ENCODE data around the gene ZNF507.
A peak's percentile ranks its signal among the peaks of the same experiment; 100 is the strongest.

ZNF507 gene

DNA sequence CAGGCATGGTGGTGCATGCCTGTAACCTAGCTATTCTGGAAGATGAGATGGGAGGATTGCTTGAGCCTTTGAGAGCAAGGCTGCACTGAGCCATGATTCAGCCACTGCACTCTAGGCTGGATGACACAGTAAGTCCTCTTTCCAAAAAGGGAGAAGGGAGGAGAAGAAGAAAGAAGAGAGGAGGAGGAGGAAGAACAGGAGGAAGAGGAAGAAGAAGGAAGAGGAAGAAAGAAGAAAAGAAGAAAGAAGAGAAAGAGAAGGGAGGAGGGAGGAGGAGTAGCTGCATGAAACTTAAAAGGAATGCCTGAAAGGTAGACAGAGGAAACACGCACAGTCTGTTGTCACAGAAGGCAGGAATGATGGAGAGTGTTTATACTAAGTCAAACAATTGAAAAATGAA lies 56.6 kb downstream of the ZNF507 start:
- WGBS = 96% methylated on average over 1 of the region's 1 CpG
- H3K36me3 ChIP-seq (ENCODE audit: insufficient read depth, low read length) = 0 out of 2 replicates have a peak, but pooled peaks cover 7% of the 10 kb centered on the region
- no peaks in the 10 kb centered on the region for H3K27me3 ChIP-seq (ENCODE audit: insufficient read depth, low read length)
- H3K9me3 ChIP-seq (ENCODE audit: insufficient read depth, low read depth, low read length) = no peaks in the 10 kb centered on the region
- H3K4me1 ChIP-seq (ENCODE audit: insufficient read depth, low read length) = peaks cover 22% of the 10 kb centered on the region
- no peak overlapping the region for H3K27ac ChIP-seq (ENCODE audit: low read depth, low read length)
- no peak overlapping the region for H3K9ac ChIP-seq (ENCODE audit: low read depth, low read length)
- no peak overlapping the region for H3K4me3 ChIP-seq (ENCODE audit: low read length)

DNA sequence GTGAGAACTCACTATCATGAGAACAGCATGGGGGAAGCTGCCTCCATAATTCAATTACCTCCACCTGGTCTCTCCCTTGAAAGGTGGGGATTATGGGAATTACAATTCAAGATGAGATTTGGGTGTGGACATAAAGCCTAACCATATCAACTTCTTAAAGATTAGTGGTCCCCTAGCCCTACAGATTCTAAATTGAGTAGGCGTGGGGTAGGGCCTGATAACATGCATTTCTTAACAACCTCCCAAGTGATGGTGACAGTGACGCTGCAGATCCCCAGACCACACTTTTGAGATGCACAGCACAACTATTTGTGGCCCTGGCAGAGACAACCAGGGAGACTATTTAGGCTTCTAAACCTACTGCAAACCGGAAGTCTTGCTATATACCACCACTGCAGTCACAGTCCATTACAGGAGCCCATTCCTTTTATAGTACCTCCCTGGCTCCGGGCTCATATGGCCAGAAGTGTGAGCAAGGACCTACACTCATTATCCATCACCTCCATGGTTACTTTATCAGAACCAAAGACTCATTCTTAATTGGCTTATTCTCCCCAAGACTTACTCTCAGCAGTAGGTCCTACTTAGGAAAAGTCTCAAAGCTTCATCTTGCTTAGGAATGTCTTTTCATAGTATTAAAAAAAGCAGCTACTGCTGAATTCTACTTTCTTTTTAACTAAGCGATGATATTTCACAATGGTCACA lies 58.0 kb downstream of the ZNF507 start:
- WGBS = 87% methylated on average over 4 of the region's 5 CpGs
- Histone ChIP-seq H3K36me3 (ENCODE audit: insufficient read depth, low read length) (peaks cover 12% of the 10 kb centered on the region), H3K4me1 (ENCODE audit: insufficient read depth, low read length) (peaks cover 22% of the 10 kb centered on the region), H3K4me3 (ENCODE audit: low read length) (peak overlapping the region; percentile 99), H3K9me3 (ENCODE audit: insufficient read depth, low read depth, low read length) (no peaks in the 10 kb centered on the region), H3K9ac (ENCODE audit: low read depth, low read length) (peak overlapping the region; percentile 99; the same call in 1 of the 2 replicates), H3K27ac (ENCODE audit: low read depth, low read length) (no peak overlapping the region), H3K27me3 (ENCODE audit: insufficient read depth, low read length) (no peaks in the 10 kb centered on the region)

DNA sequence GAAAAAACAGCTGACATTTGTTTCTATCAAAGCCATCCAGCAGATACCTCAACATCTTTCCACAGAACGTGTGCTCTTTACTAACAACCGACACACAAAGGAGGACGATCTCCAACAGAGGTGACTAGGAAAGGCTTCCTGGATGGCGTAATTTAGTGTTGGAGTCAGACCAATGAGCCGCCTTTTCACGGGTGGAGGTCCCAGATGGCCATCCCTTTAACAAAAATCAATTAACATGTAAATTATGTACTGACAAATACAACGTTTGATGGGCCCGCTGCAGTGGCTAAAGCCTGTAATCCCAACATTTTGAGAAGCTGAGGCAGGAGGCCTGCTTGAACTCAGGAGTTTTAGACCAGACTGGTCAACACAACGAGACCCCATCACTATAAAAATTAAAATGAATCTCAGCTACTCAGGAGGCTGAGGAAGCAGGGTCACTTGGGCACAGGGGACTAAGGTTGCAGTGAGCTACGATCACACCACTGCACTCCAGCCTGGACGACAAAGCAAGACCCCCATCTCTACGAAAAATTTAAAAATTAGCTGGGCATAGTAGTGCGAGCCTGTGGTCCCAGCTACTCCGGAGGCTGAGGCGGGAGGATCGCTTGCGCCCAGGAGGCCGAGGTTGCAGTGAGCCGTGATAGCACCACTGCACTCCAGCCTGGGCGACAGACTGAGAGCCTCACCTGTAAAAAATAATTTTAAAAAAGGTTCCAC lies 59.0 kb downstream of the ZNF507 start:
- Histone ChIP-seq H3K4me1 (ENCODE audit: insufficient read depth, low read length) (peaks cover 22% of the 10 kb centered on the region), H3K27ac (ENCODE audit: low read depth, low read length) (peak overlapping the region; percentile 97), H3K4me3 (ENCODE audit: low read length) (peak overlapping the region; percentile 99), H3K27me3 (ENCODE audit: insufficient read depth, low read length) (no peaks in the 10 kb centered on the region), H3K9me3 (ENCODE audit: insufficient read depth, low read depth, low read length) (no peaks in the 10 kb centered on the region), H3K36me3 (ENCODE audit: insufficient read depth, low read length) (peaks cover 21% of the 10 kb centered on the region), H3K9ac (ENCODE audit: low read depth, low read length) (peak overlapping the region; percentile 99)
- 38% methylated on average over 20 of the region's 20 CpGs for WGBS

DNA sequence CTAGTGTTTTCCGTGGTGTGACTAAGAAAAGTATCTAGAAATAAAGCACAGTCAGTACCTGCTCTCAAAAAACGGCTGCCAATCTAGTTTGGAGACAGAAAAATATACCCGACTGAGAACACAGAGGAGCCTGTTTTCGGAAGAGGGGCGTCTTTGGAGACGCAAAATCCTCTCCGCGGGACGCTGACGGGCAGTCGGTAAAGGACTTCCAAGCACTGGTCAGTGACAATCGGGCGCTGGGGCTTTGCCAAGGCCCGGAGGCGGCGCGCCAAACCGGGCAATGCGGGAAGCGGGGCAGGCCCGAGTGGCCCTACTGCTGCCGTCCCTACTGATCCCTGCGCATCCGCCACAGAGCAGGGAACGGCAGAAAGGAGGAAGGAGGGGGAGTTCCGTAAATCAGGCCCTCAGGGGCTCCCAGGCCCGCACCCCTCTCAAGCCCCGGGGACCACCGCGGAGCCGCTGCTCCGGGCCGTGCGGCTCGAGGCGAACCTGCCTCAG lies 59.6 kb downstream of the ZNF507 start:
- peak overlapping the region; percentile 99 for H3K4me3 ChIP-seq (ENCODE audit: low read length)
- H3K9ac ChIP-seq (ENCODE audit: low read depth, low read length) = peak overlapping the region; percentile 99
- under 1% methylated on average over 36 of the region's 36 CpGs for WGBS
- H3K27me3 ChIP-seq (ENCODE audit: insufficient read depth, low read length) = no peaks in the 10 kb centered on the region
- peaks cover 27% of the 10 kb centered on the region for H3K36me3 ChIP-seq (ENCODE audit: insufficient read depth, low read length)
- H3K9me3 ChIP-seq (ENCODE audit: insufficient read depth, low read depth, low read length) = no peaks in the 10 kb centered on the region
- H3K4me1 ChIP-seq (ENCODE audit: insufficient read depth, low read length) = peaks cover 22% of the 10 kb centered on the region
- peak overlapping the region; percentile 97 for H3K27ac ChIP-seq (ENCODE audit: low read depth, low read length)

DNA sequence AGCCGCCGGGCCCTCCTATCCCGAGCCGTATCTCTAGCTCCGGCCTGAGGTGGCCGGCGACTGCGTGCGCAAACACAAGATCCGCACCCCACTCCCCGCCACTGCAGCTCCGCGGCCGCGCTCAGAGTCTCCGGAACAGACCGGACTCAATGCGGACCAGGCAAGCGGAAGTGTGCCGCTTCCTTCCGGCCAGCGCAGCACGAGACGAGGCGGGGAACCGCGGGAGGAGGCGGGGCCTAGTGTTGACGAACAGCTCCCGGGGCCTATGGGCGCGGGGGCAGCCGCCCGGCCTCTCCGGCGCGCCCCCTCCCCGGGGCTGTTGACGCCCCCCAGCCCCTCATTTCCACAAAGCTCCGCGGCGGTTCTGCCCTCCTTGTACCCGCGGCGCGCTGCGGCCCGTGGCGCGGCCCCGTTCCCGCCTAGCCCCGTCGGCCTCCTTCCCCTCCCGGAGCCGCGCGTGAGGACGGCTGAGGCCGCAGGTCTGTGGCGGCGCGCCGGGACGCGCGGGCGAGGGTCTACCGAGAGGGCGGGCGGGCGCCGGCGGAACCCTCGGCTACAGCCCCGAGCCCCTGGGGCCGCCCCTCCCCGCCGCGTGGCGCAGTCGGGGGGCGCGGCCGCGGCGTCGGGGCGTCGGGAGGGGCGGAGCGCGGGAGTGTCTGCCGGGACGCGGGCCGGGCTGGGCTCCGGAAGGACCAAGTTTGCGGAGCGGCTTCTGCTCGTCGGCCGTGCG lies 60.2 kb downstream of the ZNF507 start, which contains the start of gene DPY19L3:
Gene DPY19L3, plus strand, starts transcription at position 340 of the 730 bp plus-strand sequence. CDS start 2,484 bp downstream, outside the sequence.
- Histone ChIP-seq H3K4me1 (ENCODE audit: insufficient read depth, low read length) (peaks cover 22% of the 10 kb centered on the region), H3K27ac (ENCODE audit: low read depth, low read length) (peak within 1 kb of the TSS; percentile 97), H3K9me3 (ENCODE audit: insufficient read depth, low read depth, low read length) (no peaks in the 10 kb centered on the region), H3K36me3 (ENCODE audit: insufficient read depth, low read length) (peaks cover 33% of the 10 kb centered on the region), H3K9ac (ENCODE audit: low read depth, low read length) (peak within 1 kb of the TSS; percentile 99), H3K4me3 (ENCODE audit: low read length) (peak within 1 kb of the TSS; percentile 99), H3K27me3 (ENCODE audit: insufficient read depth, low read length) (no peaks in the 10 kb centered on the region)
- WGBS = under 1% methylated on average over 104 of the region's 104 CpGs

DNA sequence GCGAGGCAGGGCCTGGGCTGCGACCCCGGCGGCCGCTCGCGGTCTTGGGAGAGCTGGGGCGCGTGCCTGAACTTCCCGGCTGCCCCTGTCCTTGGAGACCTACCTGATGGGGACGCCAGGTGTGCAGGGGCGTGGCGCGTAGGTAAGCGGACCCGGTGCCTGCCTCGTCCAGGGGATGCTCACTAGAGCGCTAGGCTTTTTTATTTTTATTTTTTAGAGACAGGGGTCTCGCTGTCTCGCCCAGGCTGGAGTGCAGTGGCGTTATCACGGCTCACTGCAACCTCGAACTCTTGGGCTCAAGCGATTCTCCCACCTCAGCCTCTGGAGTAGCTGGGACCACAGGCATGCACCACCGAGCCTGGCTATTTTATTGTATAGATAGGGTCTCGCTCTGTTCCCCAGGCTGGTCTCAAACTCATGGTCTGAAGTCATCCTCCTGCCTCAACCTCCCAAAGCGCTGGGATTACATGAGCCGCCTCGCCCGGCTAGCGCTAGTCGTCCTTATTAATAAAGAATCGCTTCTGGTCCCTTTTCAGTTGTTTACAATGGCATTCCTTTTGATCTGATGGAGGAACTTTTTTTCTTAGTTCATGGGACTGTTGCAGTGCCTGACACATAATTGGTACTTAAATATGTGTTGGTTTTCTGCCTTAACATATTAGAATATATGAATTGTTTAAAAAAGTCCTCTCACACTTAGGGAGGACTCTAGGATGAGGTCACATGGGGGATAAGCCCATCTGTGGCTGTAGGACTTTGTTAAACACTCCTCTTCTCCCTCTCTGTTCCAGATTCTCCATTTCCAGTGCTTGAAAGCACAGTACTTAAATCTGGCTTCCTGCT lies 61.0 kb downstream of the ZNF507 start:
- Histone ChIP-seq H3K36me3 (ENCODE audit: insufficient read depth, low read length) (peaks cover 41% of the 10 kb centered on the region), H3K27me3 (ENCODE audit: insufficient read depth, low read length) (no peaks in the 10 kb centered on the region), H3K4me1 (ENCODE audit: insufficient read depth, low read length) (peaks cover 22% of the 10 kb centered on the region), H3K4me3 (ENCODE audit: low read length) (peak overlapping the region; percentile 99), H3K27ac (ENCODE audit: low read depth, low read length) (peak overlapping the region; percentile 97; the same call in 1 of the 2 replicates), H3K9me3 (ENCODE audit: insufficient read depth, low read depth, low read length) (no peaks in the 10 kb centered on the region), H3K9ac (ENCODE audit: low read depth, low read length) (peak overlapping the region; percentile 99)
- 5% methylated on average over 33 of the region's 33 CpGs for WGBS

DNA sequence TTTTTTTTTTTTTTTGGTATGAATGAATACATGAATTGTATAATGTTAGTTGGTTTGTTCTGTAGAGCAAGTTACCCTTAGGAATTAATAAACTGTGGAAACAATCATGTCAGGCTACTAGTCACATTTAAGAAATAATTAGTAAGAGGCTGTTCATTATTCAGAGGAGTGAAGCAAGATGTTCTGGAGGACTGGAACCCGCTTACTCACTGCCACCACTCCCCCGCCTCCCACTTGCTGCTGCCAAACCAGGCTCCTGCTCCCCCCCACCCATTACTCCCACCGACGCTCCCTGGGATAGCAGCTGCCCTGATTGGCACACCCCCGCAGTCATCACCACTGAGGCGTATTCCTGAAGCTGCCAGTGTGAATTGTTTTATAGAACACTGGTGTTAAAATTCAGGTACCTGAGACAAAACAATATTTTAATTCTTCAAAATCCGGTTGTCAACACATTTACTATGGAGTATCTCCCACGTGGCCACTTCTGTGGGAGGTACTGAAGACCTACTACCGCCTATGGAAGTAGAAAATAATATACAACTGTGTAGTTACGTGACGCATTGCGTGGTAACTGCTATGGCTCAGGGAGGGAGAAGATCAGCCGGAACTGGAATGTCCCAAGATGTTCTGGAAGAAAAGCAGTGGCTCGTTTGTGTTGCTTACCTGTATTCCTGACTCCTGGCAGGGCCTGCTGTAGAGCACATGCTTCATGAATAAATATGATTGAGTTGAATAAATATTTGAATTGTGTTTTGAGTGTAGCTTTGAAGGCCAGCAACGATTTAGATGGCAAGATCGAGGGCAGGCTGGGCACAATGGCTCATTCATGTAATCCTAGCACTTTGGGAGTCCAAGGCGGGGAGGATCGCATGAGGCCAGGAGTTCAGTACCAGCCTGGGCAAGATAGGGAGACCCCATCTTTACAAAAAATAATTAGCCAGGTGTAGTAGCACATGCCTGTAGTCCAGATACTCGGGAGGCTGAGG lies 61.9 kb downstream of the ZNF507 start:
- Histone ChIP-seq H3K27ac (ENCODE audit: low read depth, low read length) (no peak overlapping the region), H3K4me3 (ENCODE audit: low read length) (peak overlapping the region; percentile 99), H3K36me3 (ENCODE audit: insufficient read depth, low read length) (peaks cover 49% of the 10 kb centered on the region), H3K27me3 (ENCODE audit: insufficient read depth, low read length) (no peaks in the 10 kb centered on the region), H3K9me3 (ENCODE audit: insufficient read depth, low read depth, low read length) (no peaks in the 10 kb centered on the region), H3K4me1 (ENCODE audit: insufficient read depth, low read length) (peaks cover 22% of the 10 kb centered on the region), H3K9ac (ENCODE audit: low read depth, low read length) (peak overlapping the region; percentile 99; the same call in 1 of the 2 replicates)
- WGBS = 92% methylated on average over 17 of the region's 19 CpGs

DNA sequence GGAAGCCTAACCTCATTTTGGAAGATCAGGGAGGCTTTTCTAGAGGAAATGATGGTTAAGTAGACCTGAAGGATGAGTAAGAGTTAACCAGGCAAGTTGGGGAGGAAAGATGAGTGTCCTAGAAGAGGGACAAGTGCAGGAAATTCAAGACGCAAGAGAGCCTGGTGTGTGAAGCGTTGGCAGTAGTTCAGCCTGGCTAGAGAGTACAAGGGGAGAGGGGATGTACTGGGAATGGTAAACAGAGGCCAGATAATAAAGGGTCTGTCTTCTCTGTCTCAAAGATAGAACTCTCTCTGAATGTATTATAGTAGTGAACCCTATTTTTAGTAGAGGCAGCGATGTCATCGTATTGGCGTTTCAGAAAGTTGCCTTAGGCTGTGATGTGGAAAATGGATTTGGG lies 69.8 kb downstream of the ZNF507 start:
- no peak overlapping the region for H3K4me3 ChIP-seq (ENCODE audit: low read length)
- peaks cover 83% of the 10 kb centered on the region for H3K36me3 ChIP-seq (ENCODE audit: insufficient read depth, low read length)
- WGBS = 94% methylated on average over 5 of the region's 5 CpGs
- H3K4me1 ChIP-seq (ENCODE audit: insufficient read depth, low read length) = no peaks in the 10 kb centered on the region
- no peak overlapping the region for H3K9ac ChIP-seq (ENCODE audit: low read depth, low read length)
- H3K27me3 ChIP-seq (ENCODE audit: insufficient read depth, low read length) = no peaks in the 10 kb centered on the region
- no peak overlapping the region for H3K27ac ChIP-seq (ENCODE audit: low read depth, low read length)
- no peaks in the 10 kb centered on the region for H3K9me3 ChIP-seq (ENCODE audit: insufficient read depth, low read depth, low read length)

DNA sequence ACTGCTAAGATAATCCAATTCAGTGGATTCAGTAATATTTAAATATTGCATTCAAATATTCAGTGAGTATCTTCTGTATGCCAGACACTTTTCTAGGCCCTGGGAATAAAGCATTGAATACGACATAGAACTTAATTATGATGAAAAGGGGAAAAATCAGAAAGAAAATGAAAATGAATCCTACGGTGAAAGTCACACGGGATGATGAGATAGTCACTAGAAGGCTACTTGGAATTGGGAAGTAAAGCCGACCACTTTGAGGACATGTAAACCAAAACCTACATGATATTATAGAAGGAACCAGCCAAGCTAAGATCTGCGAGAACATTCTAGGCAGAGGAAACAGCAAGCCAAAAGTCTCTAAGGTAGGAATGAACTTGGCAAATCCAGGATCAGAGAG lies 70.3 kb downstream of the ZNF507 start:
- Histone ChIP-seq H3K9me3 (ENCODE audit: insufficient read depth, low read depth, low read length) (no peaks in the 10 kb centered on the region), H3K9ac (ENCODE audit: low read depth, low read length) (no peak overlapping the region), H3K27ac (ENCODE audit: low read depth, low read length) (no peak overlapping the region), H3K27me3 (ENCODE audit: insufficient read depth, low read length) (no peaks in the 10 kb centered on the region), H3K4me3 (ENCODE audit: low read length) (no peak overlapping the region), H3K36me3 (ENCODE audit: insufficient read depth, low read length) (peaks cover 81% of the 10 kb centered on the region), H3K4me1 (ENCODE audit: insufficient read depth, low read length) (no peaks in the 10 kb centered on the region)
- WGBS = 97% methylated on average over 4 of the region's 5 CpGs
